CD4-positive, alpha-beta T cell treated with Interleukin-1 beta for 1 hour (primary cell): Measurements from ENCODE around the gene HDAC9.
"Not testable (repeated sequence)": the region's sequence is repeated elsewhere in the genome, so short reads cannot be mapped to it uniquely, and the experiment has no call there.

ENCODE experiments used
- DNase-seq, 2 donors: peaks; one replicate each; pipeline ENCODE4 v3.0.0-alpha.2; 2020 to 2022

Gene HDAC9

DNA sequence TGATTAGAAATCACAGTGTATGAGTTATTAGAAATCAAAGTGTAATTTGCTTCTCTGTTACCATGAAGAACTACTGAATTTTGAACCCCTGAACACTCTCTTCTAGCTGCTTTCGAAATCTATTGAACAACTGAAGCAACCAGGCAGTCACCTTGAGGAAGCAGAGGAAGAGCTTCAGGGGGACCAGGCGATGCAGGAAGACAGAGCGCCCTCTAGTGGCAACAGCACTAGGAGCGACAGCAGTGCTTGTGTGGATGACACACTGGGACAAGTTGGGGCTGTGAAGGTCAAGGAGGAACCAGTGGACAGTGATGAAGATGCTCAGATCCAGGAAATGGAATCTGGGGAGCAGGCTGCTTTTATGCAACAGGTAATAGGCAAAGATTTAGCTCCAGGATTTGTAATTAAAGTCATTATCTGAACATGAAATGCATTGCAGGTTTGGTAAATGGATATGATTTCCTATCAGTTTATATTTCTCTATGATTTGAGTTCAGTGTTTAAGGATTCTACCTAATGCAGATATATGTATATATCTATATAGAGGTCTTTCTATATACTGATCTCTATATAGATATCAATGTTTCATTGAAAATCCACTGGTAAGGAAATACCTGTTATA lies 170.7 kb downstream of the HDAC9 start:
- peak; percentile 53 to 69 for DNase-seq

DNA sequence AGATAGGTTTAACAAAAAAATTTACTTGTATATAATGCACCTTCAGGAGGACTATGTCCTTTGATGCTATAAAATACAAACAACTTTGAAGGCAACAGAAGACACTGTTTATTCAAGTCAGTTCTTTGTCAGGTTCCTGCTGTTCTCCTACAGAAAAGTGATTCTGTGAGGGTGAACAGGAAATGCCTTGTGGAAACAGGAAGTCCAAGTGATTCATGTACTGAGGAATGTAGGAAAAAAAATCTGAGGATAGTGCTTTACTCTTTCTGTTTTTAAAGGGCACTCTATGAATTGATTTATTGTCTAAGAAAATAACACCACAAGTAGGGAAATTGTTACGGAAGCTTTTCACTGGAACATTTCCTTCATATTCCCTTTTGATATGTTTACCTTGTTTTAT lies 171.9 kb downstream of the HDAC9 start:
- DNase-seq: no peak

DNA sequence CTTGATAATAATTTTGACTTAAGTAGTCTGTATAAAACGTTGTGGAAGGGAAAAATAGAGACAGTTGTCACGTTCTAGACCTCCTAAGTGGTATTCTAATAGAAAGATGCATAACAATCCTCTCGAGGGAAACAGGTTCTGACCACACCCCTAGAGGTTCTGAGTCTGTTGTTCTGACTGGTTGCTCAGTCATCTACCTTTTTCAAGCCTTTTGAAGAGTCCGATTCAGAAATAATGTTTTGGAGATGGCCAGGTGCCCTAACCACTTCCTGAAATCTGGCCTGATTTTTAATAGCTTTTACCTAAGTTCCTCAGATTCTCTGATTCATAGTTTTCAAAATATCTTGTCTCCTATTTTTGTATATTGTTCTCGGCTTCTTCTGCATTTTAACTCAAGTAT lies 175.6 kb downstream of the HDAC9 start:
- no peak for DNase-seq

DNA sequence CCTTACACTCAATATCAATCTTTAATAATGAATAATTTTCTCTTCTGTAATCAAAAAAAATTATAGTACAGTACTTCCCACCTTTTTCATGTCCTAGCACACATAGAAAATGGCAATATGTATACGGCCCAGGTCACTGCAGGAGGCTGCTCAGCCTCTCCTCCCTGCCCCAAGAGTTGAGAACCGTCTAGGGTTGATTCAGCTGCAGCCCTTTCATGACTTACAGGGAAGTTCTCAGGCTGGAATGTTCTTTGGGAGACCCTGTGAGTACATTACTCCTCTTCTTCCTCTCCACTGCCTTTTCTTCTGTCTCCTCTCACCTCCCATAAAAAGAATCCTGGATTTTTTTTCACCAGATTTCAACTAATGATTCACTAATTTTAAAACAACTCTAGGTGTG lies 180.0 kb downstream of the HDAC9 start:
- DNase-seq: no peak

DNA sequence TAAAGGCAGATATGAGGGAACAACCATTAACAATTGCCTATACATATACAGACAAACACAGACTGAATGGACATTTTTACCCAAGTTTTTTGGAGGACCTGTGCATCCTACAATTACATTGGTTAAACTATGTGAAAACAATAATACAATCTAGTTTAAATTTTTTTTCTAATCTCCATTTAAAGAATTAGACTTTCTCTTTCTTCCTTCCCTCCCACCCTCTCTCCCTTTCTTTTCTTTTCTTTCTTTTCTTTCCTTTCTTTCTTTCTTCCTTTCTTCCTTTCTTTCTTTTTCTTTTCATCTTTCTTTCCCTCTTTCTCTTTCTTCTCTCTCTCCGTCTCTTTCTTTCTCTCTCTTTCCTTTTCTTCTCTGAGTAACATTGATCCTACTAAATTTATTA lies 183.7 kb downstream of the HDAC9 start:
- DNase-seq: no peak

DNA sequence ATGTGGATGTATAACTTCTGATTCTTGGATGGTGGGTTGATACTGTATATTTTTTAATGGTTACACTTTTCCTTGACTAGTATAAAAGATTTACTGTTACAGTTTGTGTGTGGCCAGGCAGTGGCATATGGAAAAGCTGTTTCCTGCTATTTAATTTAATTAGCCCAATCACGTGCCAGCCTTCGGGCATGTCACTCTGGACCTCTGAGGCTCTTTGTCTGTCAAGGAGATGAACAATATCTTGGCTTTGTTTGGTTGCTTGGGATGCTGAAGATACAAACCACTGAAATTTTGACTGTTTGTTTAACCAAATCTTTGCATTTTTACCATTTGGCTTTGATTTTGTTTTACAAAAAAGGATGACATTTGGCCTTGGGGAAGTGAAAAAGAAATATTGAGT lies 185.0 kb downstream of the HDAC9 start:
- no peak for DNase-seq

DNA sequence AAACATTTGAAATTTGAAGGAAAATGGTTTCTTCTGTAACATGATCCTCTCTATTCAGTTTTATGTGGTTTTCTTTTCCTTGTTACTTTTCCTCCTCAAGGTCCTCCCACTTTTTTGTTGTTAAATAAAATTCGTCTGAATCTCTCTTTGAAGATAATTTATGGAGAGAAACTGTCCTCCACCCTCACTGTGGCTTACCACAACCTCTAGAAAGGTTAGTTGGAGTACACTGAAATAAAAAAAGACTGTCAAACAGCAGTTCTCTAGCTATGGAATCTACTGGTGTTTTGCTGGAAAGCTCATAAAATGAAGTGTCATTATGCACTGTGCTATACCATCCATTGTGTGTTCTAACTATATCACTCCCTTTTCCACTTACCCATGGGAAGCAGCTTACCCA lies 189.4 kb downstream of the HDAC9 start:
- no peak for DNase-seq

DNA sequence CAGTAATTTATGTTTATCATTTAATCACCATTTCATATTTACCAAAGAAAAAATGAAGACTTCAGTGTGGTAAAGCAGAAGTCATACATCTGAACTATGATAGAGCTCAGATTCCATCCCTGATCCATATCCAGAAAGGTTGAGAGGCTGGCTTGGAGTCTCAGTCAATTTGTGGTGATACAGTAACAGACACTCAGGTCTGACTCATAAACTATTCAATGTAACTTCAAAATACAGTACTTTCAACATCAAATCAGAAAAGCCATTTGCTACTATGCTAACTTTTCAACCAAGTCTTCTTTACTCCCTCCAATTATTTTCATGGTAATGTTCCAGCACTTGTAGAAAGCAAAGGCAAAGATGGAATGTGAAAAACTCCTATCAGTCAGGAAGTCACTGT lies 190.4 kb downstream of the HDAC9 start:
- no peak for DNase-seq

DNA sequence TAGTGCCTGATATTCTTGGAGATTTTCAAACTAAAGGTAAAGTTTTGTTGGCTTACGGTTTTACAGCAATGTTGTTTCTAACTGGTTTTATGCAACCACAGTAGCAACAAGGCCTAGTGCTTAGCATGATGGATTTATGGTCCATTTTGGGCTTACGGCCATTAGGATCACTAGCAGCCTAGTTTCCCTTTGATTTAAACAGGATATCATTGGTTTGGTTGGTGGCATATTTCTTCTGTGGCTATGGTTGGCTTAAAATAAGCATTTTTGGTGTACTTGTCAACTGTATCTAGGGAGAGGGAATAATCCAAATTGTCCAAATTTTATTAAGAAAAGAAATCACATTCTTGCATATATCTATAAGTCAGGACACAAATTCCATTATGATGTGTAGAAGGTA lies 194.0 kb downstream of the HDAC9 start:
- no peak for DNase-seq

DNA sequence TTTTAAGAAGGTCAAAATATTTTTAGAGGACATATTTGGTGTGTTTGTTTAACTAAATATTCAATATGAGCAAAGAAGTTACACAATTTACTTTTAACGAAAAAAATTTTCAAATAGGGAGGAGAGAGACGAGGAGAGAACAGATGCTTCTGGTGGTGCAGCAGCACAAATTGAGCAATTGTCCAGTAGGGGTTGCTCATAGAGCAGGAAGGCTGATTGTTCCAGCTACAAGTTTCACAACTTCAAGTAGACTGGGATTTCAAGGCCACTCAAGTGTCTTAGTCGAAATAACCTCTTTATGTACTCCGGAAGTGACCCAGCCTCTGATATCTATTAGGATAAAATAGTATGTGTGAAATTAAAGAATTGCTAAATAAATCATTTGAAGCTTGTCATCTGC lies 197.9 kb downstream of the HDAC9 start:
- DNase-seq: no peak

DNA sequence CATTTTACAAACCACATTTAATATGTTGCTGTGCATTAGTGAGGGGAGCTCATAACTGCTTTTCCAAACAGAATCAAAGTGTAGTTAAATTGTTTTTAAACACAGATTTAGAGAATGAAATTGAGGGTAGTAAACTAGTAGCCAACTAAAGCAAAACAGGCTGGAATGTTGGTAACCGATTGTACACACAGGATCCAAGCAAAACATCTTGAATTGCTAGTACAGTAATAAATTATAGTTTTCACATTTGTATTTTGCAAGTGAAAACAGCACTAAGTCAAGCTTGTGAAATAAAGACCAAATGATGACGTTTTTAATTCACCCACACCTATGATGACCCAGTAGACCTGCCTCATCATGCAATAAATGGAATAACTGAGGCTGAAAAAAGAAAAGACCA lies 198.3 kb downstream of the HDAC9 start:
- DNase-seq: no peak

DNA sequence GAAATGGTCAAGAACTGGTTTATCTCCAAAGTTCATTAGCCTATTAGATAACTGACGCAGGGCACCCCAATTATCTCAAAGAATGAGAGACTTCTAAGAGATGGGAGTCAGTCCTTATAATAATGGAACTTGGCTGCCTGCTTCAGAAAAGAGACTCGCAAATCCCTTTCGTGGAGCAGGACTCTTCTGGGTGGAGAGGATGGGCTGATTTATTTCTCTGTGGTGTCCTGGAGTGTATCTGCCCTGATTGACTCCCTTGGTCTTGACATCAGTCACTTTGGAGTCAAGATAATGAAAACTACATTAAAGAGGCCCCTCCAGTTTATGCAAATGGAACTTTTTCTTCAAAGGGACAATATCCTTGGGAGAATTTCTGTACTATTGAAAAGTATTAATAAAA lies 198.9 kb downstream of the HDAC9 start:
- DNase-seq: no peak

DNA sequence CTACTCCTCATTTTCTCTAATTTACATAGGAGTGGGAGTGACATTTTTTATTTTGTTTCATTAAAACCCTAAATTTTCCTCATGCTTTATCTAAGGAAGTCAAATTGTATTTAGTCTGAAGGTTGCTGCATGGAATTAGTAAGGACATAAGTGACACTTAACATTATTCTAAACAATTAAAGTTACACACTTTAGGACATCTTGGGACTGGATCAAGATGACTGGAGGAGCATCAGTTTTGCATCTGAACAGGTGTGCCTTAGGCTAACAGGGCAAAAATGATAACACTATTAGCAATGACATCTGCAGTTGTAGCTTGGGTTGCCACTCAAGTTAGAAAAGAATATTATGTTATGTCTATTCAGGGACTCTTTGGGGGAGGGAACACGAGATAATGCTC lies 199.4 kb downstream of the HDAC9 start:
- no peak for DNase-seq

DNA sequence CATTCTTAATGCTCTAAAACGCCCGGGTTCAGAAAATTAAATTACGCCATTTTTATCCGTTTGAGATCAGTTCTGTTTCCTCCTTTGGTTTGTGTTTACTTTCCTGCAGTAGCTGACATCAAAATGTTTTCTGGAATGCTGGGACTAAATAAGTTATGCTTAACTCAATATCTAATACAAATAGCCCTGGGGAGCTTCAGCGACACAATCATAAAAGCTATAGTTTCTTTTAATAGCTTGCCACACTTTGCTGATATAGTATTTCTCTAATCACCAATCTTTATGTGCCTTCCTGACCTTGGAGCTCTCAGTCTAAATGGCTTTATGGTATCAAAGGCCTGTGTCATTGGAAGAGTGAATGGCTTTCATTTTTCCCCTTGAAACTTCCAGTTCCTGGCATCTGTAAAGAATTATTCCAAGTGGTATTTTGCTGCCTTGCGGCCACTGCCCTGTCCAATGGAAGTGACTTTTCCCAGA lies 202.7 kb downstream of the HDAC9 start:
- DNase-seq: no peak

DNA sequence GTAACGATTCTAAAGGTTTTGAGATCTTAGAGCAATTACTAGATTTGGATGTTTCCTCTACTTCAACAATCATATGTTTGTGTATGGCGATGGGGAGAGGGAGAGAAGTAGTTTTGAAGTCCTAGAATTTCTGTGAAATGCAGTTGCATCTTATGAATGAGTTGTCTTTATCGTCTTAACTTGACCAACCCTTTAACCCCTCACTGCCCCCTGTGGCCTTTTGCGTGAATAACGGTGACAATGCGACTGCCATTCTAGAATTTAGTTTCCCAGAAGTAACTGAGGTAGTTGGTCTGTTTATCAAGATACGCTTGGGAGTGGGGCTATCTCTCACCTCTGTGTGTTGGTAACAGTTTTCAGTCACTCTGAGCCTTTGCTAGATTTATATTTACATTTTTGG lies 204.6 kb downstream of the HDAC9 start:
- DNase-seq: no peak

DNA sequence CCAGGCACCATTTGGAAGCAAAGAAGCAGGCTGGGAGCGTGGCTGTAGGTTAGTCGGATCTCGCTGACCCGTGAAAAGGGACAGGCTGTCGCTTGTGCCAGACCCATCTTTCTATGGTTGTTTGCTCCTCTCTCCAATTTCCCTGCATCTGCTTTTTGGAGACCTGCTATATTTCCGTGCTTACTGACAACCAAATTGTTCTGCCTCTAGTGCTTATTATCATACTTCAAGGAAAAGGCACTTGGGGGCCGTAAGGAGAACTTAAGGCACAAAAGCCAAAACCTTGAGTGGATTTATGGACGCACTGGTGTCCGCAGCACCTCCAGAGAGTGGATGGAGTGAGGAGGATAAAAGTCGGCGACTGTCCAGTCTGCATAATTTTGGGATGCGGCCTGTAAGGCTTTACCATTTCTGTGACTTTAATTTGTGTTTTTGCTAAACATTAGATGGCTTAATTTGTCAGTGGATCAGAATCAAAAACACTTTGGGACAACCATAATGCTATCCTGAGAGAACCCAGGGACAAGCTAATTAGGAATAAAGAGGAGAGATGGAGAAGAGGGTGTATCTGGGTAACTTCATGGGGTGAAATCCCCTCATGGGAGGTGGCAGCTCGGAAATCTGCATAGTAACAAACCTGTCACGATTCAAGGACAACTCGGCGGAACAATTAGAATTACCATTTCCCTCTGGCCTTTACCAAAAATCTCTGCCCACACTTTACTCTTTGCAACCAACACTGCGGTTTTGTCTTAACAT lies 206.7 kb downstream of the HDAC9 start:
- DNase-seq: no peak

DNA sequence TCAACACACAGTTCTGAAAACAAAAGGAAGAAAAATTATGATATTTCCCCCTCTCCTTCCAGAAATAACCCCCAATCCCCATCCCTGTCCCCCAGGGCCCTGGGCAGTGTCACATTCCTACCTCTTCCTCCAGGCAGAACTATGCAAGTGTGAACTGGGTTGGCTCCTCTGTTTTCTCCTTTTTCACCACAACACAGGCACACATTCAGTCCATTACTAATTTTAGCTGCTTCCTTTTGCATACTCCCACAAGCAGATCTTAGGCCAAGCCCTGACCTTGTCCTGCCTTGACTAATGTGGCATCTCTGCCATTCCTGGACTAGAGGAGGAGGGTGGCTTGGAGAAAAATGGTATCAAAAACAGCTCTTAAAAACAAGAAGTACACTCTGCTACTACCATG lies 208.1 kb downstream of the HDAC9 start:
- no peak for DNase-seq

DNA sequence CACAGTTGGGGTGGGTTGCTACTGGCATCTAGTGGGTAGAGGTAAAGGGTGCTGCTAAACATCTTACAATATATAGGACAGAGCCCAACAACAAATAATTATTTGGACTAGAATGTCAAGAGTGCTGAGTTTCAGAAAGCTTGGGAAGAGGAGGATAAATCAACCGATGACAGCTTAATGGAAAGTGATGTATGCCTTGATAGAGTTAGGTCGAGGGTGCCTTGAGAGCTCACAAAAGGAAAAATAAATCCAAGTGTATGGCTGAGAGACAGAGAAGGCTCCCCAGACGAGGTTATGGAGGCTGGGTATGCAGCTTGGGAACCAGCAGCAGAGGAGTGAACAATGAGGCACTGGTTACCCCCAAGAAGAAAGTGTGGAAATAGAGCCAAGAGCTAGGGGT lies 211.1 kb downstream of the HDAC9 start:
- DNase-seq: no peak

DNA sequence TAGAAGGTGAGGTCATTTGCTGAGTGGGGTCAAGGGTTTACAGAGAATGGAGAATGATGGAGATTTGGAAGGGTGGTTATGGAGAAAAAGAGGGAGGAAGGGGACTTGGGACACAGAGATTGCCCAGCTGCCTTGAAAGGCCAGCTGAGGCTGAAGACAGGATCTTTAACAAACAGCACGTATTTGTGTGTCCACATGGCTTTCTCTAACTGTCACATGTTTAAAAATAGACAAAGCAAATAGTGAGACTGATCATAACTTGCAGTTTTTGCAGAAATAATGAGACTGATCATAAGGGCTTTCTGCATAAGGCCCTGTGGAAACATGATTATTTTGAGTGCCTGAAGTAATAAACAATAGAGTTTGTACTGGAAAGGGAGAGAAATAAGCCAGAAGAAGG lies 212.7 kb downstream of the HDAC9 start:
- DNase-seq: no peak

DNA sequence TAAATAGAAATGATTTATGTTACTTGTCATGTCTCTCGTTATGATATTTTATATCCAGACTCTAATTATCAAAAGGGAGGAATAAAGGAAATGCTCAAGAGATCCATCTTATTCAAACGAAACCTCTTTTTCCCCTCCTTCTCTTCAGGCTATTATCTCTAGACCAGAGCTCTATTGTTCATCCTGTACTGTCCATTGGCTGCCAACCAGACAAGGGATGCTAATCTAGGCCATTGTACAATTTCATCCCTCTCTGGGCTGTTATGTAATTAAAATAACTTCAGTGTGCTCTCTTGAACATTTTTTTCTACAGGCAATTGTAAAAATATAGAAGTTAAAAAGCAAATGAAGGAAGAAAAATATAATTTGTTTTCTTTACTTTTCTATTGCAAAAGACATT lies 220.4 kb downstream of the HDAC9 start:
- DNase-seq: no peak

DNA sequence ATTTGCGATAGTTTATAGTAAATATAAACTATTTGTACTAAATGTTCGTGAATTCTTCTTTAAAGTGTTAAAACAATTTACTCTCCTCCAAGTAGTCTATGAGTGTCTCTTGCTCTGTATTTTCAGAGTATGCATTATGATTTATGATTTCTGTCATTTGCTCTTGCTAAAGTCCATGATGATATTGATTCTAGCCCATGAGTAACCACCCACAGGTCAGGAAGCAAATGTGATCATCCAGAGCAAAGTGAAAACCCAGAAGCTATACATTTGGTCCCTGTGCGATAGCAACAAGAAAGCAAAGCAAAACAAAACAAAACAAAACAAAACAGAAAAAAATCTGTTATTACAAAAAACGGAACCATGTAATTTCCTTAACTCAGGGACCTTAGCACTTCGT lies 225.9 kb downstream of the HDAC9 start:
- DNase-seq: no peak

DNA sequence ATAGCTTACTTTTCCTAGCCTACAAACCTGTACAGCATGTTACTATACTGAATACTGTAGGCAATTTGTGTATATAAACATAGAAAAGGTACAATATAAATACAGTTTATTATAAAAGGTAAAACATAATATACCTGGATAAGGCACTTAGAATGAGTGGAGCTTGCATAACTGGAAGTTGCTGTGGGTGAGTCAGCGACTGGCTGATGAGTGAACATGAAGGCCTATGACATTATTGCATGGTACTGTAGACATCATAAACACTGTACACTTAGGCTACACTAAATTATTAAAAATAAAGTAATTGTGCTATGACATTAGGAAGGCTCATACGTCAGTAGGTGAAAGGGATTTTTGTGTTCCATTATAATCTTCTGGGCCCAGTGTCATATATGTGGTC lies 228.8 kb downstream of the HDAC9 start:
- DNase-seq: no peak

DNA sequence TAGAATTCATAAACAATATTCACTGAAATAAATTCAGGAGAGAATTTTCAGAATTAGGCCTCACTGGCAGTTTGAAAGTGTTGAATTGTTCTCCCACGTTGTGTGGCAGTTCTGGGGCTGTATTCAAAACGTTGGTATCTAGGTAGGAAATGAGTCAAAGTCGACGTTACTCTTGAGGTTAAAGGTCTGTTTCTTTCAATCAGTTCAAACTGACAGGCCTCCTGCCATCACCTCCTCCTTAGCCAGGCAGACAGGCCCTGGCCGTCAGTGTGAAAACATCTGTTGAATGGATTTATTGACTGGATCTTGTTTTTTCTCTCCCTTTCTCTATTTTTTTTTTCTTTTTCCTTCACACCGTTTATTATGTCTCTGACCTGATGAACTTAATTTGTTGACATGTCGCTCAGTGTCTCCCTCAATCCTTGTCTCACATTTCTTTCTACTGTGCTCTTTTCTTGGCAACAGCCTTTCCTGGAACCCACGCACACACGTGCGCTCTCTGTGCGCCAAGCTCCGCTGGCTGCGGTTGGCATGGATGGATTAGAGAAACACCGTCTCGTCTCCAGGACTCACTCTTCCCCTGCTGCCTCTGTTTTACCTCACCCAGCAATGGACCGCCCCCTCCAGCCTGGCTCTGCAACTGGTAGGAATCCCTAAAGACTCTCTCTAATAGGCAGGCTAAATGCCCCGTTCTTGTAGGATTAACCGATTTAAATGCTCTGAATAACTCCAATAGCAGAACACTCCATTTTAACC lies 231.7 kb downstream of the HDAC9 start:
- DNase-seq: no peak

DNA sequence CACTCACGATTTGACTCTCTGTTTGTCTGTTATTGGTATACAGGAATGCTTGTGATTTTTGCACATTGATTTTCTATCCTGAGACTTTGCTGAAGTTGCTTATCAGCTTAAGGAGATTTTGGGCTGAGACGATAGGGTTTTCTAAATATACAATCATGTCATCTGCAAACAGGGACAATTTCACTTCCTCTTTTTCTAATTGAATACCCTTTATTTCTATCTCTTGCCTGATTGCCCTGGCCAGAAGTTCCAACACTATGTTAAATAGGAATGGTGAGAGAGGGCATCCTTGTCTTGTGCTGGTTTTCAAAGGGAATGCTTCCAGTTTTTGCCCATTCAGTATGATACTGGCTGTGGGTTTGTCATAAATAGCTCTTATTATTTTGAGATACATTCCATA lies 240.5 kb downstream of the HDAC9 start:
- DNase-seq: not testable (repeated sequence)
